Measurements from ENCODE around the gene CARTPT.

The CARTPT gene

DNA sequence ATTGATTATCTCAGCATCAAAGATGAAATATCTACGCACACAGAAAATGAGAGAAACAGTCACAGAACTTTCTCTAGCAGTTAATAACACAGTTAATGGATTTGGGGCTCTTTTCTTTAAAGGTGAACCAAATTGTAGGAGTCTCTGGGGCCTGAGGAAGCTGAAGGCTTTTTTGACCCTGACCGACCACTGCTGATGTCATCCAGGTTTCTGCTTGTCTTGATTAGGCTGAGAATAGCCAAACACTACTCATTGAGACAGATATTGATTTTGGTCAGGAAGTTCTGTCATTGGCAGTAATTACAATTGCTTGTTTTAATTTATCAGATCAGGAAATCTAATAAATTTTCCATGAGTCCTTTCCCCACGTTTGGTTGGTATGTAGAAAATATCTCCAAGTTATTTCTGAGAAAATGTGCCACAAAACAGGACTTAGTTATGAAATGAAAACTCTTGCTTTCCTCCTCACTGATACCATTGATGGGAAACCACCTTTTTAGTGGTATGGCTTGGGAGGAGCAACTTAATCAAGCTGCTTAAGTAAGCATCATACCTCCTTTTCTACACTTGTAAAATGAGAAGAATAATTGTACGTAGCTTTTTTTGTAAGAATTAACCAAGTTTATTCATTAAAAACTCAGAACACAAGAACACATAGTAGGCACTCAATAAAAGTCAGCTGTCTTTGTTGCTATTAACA is 19.7 kb downstream of the CARTPT start:
- DNase-seq, result no peak

DNA sequence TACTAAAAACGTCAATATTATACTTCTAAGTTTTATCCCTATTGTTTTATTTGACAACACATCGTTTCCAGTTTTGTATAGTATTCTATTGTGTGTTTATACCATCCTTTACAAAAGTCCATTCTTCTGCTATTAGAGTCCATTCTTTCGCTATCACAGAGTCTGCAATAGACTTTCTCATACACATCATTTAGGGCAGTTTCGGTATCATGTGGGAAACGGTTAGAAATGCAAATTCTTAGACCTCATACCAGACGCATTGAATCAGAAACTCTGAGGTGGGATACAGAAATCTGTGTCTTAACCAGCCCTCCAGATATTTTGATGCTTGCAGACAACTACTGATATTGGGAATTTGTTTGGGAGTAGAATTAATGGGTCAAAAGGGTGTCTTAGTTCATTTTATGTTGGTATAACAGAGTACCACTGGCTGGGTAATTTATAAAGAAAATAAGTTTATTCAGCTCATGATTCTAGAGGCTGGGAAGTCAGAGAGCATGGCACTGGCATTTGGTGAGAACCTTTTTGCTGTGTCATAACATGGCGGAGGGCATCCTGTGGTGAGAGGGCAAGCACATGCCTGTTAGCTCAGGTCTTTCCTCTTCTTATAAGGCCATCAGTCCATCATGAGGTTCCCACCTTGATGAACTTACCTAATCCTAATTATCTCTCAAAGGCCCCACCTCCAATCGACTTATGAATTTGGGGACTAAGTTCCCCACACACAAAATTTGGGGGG is 21.1 kb downstream of the CARTPT start:
- no peak for DNase-seq

DNA sequence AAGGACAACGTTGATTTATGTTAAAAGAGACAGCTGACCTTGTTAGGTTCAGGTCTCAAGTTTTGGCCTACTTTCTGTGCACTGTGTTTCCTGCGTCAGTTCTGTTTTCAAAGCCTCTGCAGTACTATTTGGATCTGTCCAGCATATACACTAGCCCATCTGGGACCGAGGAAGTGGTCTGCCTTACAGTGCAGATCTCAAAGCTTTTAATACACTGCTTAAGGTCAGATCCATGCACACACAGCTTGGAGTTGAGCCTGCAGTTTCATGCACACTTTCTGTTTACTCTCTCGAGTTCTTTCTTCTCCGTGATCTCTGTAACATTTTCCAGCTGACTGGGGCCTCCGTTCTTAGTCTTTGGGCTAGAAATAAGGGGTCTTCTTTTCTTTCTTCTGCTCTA is 24.1 kb downstream of the CARTPT start:
- no peak for DNase-seq

DNA sequence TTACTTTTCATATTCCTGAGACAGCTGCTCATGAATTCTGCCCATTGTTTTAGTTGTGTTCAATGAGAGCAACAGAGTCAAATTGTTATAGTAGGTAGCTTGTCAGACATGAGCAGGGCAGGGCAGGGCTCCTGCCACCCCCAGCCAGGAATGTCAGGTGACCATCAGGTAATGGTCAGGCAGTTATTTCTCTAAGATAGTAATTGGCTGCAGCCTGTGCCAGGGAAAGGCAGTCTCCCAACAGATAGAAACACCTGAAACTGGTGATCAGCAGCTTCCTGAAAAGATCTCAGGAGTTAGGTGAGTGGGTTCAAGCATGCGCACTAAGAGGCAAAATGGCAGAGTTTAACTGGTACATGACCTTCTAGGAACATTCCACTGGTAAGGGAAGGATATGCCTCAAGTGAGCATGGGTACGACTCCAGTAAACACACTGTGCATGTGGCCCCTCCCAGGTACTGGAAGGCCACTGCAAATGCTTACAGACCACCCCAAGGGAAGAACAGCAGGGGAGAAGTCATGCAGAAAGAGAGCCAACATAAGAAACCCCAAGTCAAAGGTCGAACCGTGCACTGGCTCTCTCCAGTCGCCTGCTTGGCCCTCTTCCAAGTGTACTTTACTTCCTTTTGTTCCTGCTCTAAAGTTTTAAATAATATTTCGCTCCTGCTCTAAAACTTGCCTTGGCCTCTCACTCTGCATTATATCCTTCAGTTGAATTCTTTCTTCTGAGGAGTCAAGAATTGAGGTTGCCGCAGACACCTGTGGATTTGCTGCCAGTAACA is 25.1 kb downstream of the CARTPT start:
- no peak for DNase-seq

DNA sequence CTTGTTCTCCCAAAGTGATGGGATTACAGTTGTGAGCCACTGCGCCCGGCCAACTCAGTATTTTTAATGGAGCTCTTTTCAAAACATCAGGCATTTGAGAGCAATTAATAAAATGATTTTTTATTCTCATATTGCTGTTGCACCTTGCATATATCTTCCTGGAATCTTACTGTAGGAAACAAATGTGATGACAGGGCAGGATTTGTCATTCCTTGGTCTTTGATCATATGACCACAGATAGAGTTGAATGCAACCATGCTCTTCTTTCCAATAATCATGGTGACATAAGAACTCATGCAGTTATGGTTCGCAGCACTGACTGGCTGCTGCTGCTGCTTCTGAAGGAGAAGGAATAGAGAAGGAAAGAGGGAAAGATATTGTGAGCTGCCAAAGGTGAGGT is 28.1 kb downstream of the CARTPT start:
- no peak for DNase-seq

DNA sequence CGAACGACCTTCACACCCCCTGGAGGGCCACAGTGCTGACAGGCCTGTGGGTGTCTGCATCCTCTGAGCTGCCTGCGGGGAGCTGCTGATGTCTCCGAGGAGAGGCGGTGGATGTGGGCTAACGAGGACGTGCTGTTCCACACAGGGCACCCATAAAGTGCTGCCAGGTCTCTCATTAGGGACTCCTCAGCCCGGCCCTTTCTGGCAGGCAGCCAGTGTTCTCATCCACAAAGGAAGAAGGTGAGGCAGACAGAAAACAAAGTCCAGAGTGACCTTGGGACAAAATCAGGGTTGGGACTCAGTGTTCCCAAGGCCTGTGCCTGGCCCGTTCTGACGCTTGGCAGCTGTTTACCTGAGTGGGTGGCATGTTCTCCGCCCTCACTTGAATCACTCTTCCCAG is 29.3 kb downstream of the CARTPT start:
- peak; percentile 10 for DNase-seq

DNA sequence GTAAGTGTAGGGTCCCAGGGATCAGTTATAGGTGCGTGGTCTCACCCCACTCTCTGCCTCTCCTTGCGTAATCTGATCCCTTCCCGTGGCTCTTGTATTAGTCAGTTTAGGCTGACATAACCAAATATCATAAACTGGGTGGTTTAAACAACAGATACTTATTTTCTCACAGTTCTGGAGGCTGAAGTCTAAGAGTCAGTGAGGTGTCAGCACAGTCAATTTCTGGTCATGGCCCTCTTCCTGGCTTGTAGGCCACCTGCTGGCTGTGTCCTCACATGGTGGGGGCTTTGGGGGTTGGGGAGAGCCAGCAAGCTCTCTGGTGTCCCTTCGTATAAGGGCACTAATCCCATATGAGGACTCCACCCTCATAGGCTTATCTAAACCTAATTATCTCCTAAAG is 32.3 kb downstream of the CARTPT start:
- no peak for DNase-seq

DNA sequence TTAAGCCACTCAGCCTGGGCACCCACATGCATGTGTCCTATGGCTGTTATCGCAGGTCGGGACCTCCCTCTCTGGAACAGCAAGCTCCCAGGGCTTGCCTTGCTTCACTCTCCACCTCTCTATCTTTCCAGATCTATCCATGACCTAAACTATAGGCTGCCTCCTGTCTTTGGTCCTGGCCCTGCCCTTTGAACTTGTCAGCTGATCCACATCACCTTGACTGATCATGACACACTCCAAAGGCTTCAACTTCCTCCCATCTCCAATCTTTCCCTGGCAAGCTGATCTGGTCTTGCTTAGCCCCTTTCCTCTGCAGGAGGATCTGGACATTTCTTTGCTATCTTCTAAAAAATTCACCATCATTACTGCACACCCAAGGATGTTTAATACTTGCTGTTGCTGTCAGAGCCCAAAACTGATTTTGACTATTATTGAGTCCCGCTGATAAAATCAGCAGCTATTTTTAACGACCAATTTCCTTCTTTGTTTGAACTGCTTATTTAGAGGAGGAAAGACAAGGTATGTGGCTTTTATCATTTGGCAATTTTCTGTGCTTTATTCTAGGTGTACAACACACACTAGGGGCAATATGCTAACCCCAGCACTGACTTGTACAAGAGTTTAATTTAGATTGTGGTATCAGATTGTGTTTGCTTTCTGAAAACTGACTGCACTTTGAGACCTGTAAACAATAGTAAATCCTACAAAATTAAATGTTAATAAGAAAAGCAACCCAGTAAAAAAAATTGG is 33.5 kb downstream of the CARTPT start:
- no peak for DNase-seq

DNA sequence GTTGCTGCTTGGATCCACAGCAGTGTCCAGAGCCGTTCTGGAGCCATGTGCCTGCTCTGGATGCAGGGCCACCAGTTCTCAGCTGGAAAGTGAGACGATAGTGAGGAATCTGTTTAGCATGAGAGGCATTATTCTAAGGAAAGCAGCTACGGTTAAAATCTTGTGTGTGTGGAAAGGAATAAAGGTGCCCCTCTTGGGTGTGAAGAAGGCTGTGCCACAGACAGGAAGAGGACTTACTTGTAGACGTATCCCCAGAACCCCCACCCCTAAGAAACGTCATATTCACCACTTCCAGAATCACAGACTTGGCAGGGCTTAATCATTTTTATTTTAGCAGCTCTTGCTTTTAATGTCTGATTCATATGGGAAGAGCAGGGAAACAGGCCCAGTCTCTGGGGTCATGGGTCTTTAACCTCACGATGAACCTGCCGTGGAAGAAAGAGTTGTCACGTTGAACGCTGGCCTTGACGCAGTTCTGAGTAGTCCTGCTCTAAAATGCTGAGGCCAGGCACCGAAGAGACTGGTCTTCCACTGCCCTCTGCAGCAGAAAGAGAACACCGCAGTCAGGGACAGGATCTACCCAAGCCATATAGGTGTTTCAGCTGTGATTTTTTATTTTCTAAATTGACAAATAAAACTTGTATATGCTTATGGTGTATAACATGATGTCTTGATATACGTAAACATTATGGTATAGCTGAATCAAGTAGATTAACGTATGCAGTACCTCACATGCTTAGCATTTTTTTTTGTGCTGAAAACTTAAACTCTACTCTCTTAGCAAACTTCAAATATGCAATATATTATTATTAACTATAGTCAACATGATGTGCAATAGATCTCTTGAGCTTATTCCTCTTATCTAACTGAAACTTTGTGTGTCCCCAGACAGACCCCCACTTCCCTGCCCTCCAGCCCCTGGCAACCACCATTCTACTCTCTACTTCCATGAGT is 38.8 kb downstream of the CARTPT start:
- peak; percentile 20 for DNase-seq

DNA sequence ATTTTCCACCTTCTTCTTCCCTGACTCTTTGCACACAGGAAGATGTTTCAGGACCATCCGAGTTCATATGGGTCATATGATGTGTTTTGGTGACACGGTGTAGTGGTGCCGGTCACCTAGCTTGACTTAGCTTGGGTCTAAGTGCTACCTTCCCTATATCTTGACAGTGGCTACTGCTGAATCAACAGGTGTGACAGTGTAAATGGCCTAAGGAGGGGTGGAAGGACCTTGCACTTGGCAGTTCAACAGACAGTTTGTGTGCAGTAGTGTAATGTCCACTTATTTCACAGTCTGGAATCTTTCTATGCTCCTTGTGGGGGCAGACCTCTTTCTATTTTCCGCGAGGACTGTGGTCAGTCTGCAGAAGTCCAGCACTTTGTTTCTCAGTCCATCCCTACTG is 43.8 kb downstream of the CARTPT start:
- no peak for DNase-seq

DNA sequence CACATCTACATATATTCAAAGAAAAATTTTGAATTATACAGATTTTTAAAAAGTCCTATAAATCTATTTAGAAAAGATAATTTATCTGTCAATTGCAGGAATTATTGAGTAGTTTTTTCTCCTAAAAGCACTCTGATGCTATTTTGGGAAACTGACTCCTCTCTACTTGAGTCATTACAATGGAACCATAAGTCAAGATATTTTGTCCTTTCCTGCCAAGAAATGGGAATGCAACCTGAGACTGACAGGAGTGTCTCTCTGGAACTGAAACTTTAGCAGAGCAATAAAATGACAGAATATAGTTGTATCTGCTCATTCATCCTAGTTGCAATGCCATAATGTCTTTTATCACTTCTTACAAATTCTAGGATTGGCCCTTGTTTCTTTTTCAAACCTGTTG is 48.6 kb downstream of the CARTPT start:
- DNase-seq, result no peak

DNA sequence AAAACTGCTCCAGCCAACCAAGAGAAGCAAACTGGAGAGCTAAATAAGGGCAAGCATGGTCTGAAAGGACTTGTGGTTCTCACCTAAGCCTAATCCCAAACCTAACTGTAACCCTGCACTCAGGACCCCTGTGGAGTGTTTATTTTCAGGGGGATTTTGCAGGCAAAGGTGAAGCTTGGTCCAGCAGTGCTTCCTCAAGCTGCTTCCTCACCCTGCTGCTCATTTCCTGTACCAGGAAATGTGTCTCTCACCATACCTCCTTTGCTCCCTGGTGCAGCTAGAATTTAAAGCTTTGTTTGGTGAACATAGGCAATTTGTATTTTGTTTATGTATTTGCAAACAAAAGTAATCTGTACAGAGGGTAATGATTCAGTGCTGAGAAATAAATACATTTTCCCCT is 50.2 kb downstream of the CARTPT start:
- no peak for DNase-seq

DNA sequence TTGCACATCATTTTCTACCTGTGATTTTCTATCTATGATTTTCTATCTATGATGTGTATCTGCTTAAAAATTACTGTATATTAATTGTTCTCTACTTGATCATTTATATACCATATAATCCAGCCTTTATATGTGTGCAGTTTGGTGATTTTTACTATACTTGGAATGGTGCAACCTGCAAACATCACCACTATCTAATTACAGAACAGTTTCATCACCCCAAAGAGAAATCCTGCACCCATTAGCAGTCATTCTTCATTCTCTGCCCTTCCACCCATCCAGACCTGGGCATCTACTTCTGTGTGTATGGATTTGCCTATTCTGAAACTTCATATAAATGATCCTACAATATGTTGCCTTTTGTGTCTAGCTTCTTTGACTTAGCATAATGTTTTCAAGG is 51.3 kb downstream of the CARTPT start:
- DNase-seq, result no peak

Measured in NCI-H2227 treated with DMSO at 0.1 percent for 48 hours (cell line).